Esophagus muscularis mucosa (tissue), 4 donors: ENCODE data around the gene DCAF6.

Experiments
- CTCF ChIP-seq, 3 experiments: fragments of 200-600 bp in 2 of 3; fragments of 450-650 bp in 1 of 3; sonication (generic) in 2 of 3; IDR thresholded peaks; one replicate each; pipeline ENCODE4 v1.5.1; 2017 to 2019; ENCODE audit warnings: antibody characterized with exemption in 3 of 3, mild to moderate bottlenecking in 2 of 3, moderate library complexity in 1 of 3
- EP300 ChIP-seq: sonication (generic); formaldehyde crosslinking; IDR thresholded peaks from one replicate; pipeline ENCODE4 v1.6.1; 2017; ENCODE audit warnings: antibody characterized with exemption
- POLR2A ChIP-seq: fragments of 450-650 bp; IDR thresholded peaks from one replicate; pipeline ENCODE4 v1.6.1; 2017; ENCODE audit warnings: antibody characterized with exemption, moderate library complexity, mild to moderate bottlenecking, low read depth
- POLR2AphosphoS5 ChIP-seq, 2 donors: sonication (generic); formaldehyde crosslinking; IDR thresholded peaks; one replicate each; pipeline ENCODE4 v1.6.1; 2017; ENCODE audit warnings: antibody characterized with exemption in 2 of 2

GRCh38 chr1:167974698-167975097 lies 38.2 kb downstream of the DCAF6 start:
- no peak for TF ChIP-seq CTCF (IDR thresholded peaks at IDR 0.05)
- TF ChIP-seq POLR2A, result no peak
- TF ChIP-seq POLR2AphosphoS5 (IDR thresholded peaks at IDR 0.05), result no peak
- TF ChIP-seq EP300, result no peak
